GM23338 (cell line): ENCODE data around the gene ZNF77. TPM values are rescaled to one million over a fixed set of nuclear protein-coding genes. Genes with fewer than 3 reads are reported as not detected.

Experiments
- ATAC-seq: fragments of 200-7000 bp; cut with Tn5 transposase; 3 replicates; pipeline ENCODE4 v1.9.1; 2020
- DNase-seq: peaks from one replicate; pipeline ENCODE4 v3.0.0-alpha.2; 2015; ENCODE audit warnings: low spot score
- H2AFZ ChIP-seq: fragments of 200-600 bp; sonication (generic); 2 replicates; pipeline ENCODE4 v1.8.0; 2016; ENCODE audit warnings: antibody characterized with exemption, mild to moderate bottlenecking, moderate library complexity
- H3F3A ChIP-seq: fragments of 200-600 bp; sonication (generic); replicated peaks from 2 replicates; pipeline ENCODE4 v1.8.0; 2017; ENCODE audit warnings: antibody characterized with exemption, mixed run types, low read depth
- H3K27ac ChIP-seq: fragments of 200-600 bp; sonication (generic); 2 replicates; pipeline ENCODE4 v1.6.1; 2016; ENCODE audit warnings: low read depth
- H3K27me3 ChIP-seq: fragments of 200-600 bp; sonication (generic); 2 replicates; pipeline ENCODE4 v1.8.0; 2016; ENCODE audit warnings: mild to moderate bottlenecking, mixed run types, moderate library complexity; ENCODE audit not compliant: insufficient read depth
- H3K36me3 ChIP-seq: fragments of 200-600 bp; sonication (generic); 2 replicates; pipeline ENCODE4 v1.8.0; 2016; ENCODE audit warnings: mild to moderate bottlenecking; ENCODE audit not compliant: insufficient read depth
- H3K4me1 ChIP-seq: fragments of 200-600 bp; sonication (generic); 2 replicates; pipeline ENCODE4 v1.8.0; 2016; ENCODE audit warnings: mild to moderate bottlenecking, moderate library complexity; ENCODE audit not compliant: insufficient read depth
- H3K4me2 ChIP-seq: fragments of 200-600 bp; sonication (generic); 2 replicates; pipeline ENCODE4 v1.7.1; 2017; ENCODE audit warnings: mixed run types
- H3K4me3 ChIP-seq: fragments of 200-600 bp; sonication (generic); 2 replicates; pipeline ENCODE4 v1.6.1; 2016; ENCODE audit warnings: mixed run types
- H3K79me2 ChIP-seq: fragments of 200-600 bp; sonication (generic); replicated peaks from 2 replicates; pipeline ENCODE4 v1.8.0; 2017; ENCODE audit warnings: mild to moderate bottlenecking; ENCODE audit not compliant: insufficient read depth
- H3K9me2 ChIP-seq: fragments of 200-600 bp; sonication (generic); 2 replicates; pipeline ENCODE4 v1.8.0; 2017; ENCODE audit not compliant: insufficient read depth
- H4K20me1 ChIP-seq: fragments of 200-600 bp; sonication (generic); replicated peaks from 2 replicates; pipeline ENCODE4 v1.8.0; 2017; ENCODE audit warnings: mild to moderate bottlenecking; ENCODE audit not compliant: insufficient read depth
- H3K27ac Mint-ChIP-seq: 2 replicates; pipeline ENCODE4 v1.8.0; 2020; ENCODE audit warnings: inconsistent platforms, mild to moderate bottlenecking, moderate library complexity, mixed read lengths
- H3K27me3 Mint-ChIP-seq: 3 replicates; pipeline ENCODE4 v1.8.0; 2022; ENCODE audit warnings: low read depth, mild to moderate bottlenecking, moderate library complexity, mixed read lengths, inconsistent platforms; ENCODE audit not compliant: insufficient read depth, poor library complexity
- H3K36me3 Mint-ChIP-seq: 3 replicates; pipeline ENCODE4 v1.8.0; 2021; ENCODE audit warnings: low read depth, mild to moderate bottlenecking, inconsistent platforms, moderate library complexity, mixed read lengths
- H3K4me1 Mint-ChIP-seq: 3 replicates; pipeline ENCODE4 v1.8.0; 2020; ENCODE audit warnings: mild to moderate bottlenecking, inconsistent platforms, mixed read lengths
- H3K4me3 Mint-ChIP-seq: 3 replicates; pipeline ENCODE4 v1.8.0; 2021; ENCODE audit warnings: moderate library complexity, mild to moderate bottlenecking, inconsistent platforms, mixed read lengths
- H3K9me3 Mint-ChIP-seq: 3 replicates; pipeline ENCODE4 v1.8.0; 2020; ENCODE audit warnings: moderate library complexity, mild to moderate bottlenecking, inconsistent platforms, mixed read lengths
- CREB1 ChIP-seq: fragments of 250-450 bp; sonication (Bioruptor Pico); IDR thresholded peaks from 2 replicates; pipeline ENCODE4 v1.5.0; 2020; ENCODE audit warnings: low read depth, mild to moderate bottlenecking, moderate library complexity
- ETS1 ChIP-seq: IDR thresholded peaks from 2 replicates; pipeline ENCODE4 v1.6.1; 2016; ENCODE audit warnings: antibody characterized with exemption
- EZH2 ChIP-seq: fragments of 200-600 bp; sonication (generic); IDR thresholded peaks from one replicate; pipeline ENCODE4 v1.8.0; 2017; ENCODE audit warnings: antibody characterized with exemption, mild to moderate bottlenecking, low read depth; ENCODE audit not compliant: unreplicated experiment
- EZH2phosphoT487 ChIP-seq: fragments of 200-600 bp; sonication (generic); IDR thresholded peaks from one replicate; pipeline ENCODE4 v1.8.1; 2018; ENCODE audit warnings: antibody characterized with exemption; ENCODE audit not compliant: unreplicated experiment
- JUNB ChIP-seq: IDR thresholded peaks from one replicate; pipeline ENCODE4 v1.6.1; 2016; ENCODE audit warnings: antibody characterized with exemption; ENCODE audit not compliant: unreplicated experiment
- NANOG ChIP-seq: IDR thresholded peaks from 2 replicates; pipeline ENCODE4 v1.6.1; 2016; ENCODE audit warnings: antibody characterized with exemption, borderline replicate concordance
- POLR2AphosphoS5 ChIP-seq: IDR thresholded peaks from 2 replicates; pipeline ENCODE4 v1.6.1; 2016; ENCODE audit warnings: antibody characterized with exemption, low read depth
- STAT1 ChIP-seq: IDR thresholded peaks from one replicate; pipeline ENCODE4 v1.6.1; 2016; ENCODE audit warnings: antibody characterized with exemption; ENCODE audit not compliant: unreplicated experiment
- ZNF114 ChIP-seq: fragments of 250-450 bp; sonication (Bioruptor Pico); IDR thresholded peaks from 2 replicates; pipeline ENCODE4 v1.5.0; 2020; ENCODE audit warnings: mild to moderate bottlenecking, moderate library complexity
- ZNF331 ChIP-seq: fragments of 250-450 bp; sonication (Bioruptor Pico); IDR thresholded peaks from 2 replicates; pipeline ENCODE4 v1.5.0; 2020; ENCODE audit warnings: low read depth, mild to moderate bottlenecking, moderate library complexity
- ZNF462 ChIP-seq: fragments of 250-450 bp; sonication (Bioruptor Pico); IDR thresholded peaks from 2 replicates; pipeline ENCODE4 v1.5.0; 2020; ENCODE audit warnings: mild to moderate bottlenecking, moderate library complexity
- polyA plus RNA-seq: library from polyadenylated mRNA; unstranded; fragments of >200 nt; fragmentation: Nextera tagmentation; extraction: Ambion mirVana; gene quantifications from 2 replicates; pipeline ENCODE4 v1.2.1, GENCODE V29; 2016
- total RNA-seq: library from RNA; depleted of rRNA; stranded (reverse); fragments of >200 nt; shearing (Covaris generic); gene quantifications from 2 replicates; pipeline ENCODE4 v1.2.3, GENCODE V29; 2014
- TF ChIP-seq, protein P1 (sequence below): IDR thresholded peaks from one replicate; pipeline ENCODE4 v1.6.1; 2018; ENCODE audit warnings: antibody characterized with exemption; ENCODE audit not compliant: unreplicated experiment

ZNF77 gene
- total and polyA plus RNA-seq, 2 experiments from 2014 or later, result 3.3 to 4.5 TPM

- peak; percentile 28 for ATAC-seq
Observed at GRCh38 chr19:2949939-2950285, 5.1 kb upstream of the ZNF77 start.

More at GRCh38 chr19:2949939-2950285, 5.1 kb upstream of the ZNF77 start:
- Histone ChIP-seq H3K4me1 (peaks cover 8% of the 10 kb centered on the region), H3K79me2 (peaks cover 14% of the 10 kb centered on the region), H3K9me2 (no peaks in the 10 kb centered on the region), H3K4me3 (peak overlapping the region; percentile 68), H4K20me1 (peaks cover 9% of the 10 kb centered on the region; the same call in 1 of the 2 replicates), H3K4me2 (peak overlapping the region; percentile 93), H3K27ac (peak overlapping the region; percentile 30), H3K36me3 (no peaks in the 10 kb centered on the region), H3K27me3 (no peaks in the 10 kb centered on the region), H2AFZ (0 out of 2 replicates have a peak overlapping the region, but pooled peaks have one; percentile 0), H3F3A (0 out of 2 replicates have a peak, but pooled peaks cover 10% of the 10 kb centered on the region)
- H3K36me3 Mint-ChIP-seq, result peaks cover 5% of the 10 kb centered on the region; the same call in 2 of the 3 replicates
- no peak for TF ChIP-seq JUNB
- TF ChIP-seq EZH2phosphoT487, result no peak
- TF ChIP-seq POLR2AphosphoS5, result no peak
- no peak for TF ChIP-seq ETS1
- TF ChIP-seq NANOG, result no peak
- TF ChIP-seq CREB1 (CRISPR knock-in tag), result no peak
- no peak for TF ChIP-seq STAT1
- TF ChIP-seq EZH2, result no peak
- TF ChIP-seq, protein P1, sequence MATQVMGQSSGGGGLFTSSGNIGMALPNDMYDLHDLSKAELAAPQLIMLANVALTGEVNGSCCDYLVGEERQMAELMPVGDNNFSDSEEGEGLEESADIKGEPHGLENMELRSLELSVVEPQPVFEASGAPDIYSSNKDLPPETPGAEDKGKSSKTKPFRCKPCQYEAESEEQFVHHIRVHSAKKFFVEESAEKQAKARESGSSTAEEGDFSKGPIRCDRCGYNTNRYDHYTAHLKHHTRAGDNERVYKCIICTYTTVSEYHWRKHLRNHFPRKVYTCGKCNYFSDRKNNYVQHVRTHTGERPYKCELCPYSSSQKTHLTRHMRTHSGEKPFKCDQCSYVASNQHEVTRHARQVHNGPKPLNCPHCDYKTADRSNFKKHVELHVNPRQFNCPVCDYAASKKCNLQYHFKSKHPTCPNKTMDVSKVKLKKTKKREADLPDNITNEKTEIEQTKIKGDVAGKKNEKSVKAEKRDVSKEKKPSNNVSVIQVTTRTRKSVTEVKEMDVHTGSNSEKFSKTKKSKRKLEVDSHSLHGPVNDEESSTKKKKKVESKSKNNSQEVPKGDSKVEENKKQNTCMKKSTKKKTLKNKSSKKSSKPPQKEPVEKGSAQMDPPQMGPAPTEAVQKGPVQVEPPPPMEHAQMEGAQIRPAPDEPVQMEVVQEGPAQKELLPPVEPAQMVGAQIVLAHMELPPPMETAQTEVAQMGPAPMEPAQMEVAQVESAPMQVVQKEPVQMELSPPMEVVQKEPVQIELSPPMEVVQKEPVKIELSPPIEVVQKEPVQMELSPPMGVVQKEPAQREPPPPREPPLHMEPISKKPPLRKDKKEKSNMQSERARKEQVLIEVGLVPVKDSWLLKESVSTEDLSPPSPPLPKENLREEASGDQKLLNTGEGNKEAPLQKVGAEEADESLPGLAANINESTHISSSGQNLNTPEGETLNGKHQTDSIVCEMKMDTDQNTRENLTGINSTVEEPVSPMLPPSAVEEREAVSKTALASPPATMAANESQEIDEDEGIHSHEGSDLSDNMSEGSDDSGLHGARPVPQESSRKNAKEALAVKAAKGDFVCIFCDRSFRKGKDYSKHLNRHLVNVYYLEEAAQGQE, result no peak
- TF ChIP-seq ZNF331 (CRISPR knock-in tag), result no peak
- TF ChIP-seq ZNF114 (CRISPR knock-in tag), result no peak
- TF ChIP-seq ZNF462 (CRISPR knock-in tag), result no peak
- H3K27me3 Mint-ChIP-seq, result peaks cover 8% of the 10 kb centered on the region
- peak overlapping the region; percentile 97 for H3K27ac Mint-ChIP-seq
- peak; percentile 65 for DNase-seq
- peaks cover 6% of the 10 kb centered on the region; the same call in 2 of the 3 replicates for H3K4me1 Mint-ChIP-seq
- H3K9me3 Mint-ChIP-seq, result no peaks in the 10 kb centered on the region
- H3K4me3 Mint-ChIP-seq, result peak overlapping the region; percentile 98
